Cardiac muscle cell (in vitro differentiated cells and primary cell): ENCODE data around the gene PRICKLE2. TPM values are rescaled to one million over a fixed set of nuclear protein-coding genes. Genes with fewer than 3 reads are reported as not detected.

Experiments
- DNase-seq, 2 donors: peaks; one replicate each; pipeline versions ENCODE4 v3.0.0 to v3.0.0-alpha.2; 2010 to 2017; ENCODE audit warnings: low read depth in 1 of 2, low spot score in 1 of 2
- H3K27ac ChIP-seq: fragments of 200-600 bp; sonication (generic); 2 replicates; pipeline ENCODE4 v1.5.1; 2016
- H3K27me3 ChIP-seq: fragments of 200-600 bp; sonication (generic); 2 replicates; pipeline ENCODE4 v1.6.0; 2016; ENCODE audit warnings: control low read depth
- H3K36me3 ChIP-seq: fragments of 200-600 bp; sonication (generic); 2 replicates; pipeline ENCODE4 v1.5.1; 2016; ENCODE audit warnings: control low read depth
- H3K4me1 ChIP-seq: fragments of 200-600 bp; sonication (generic); 2 replicates; pipeline ENCODE4 v1.8.1; 2017; ENCODE audit warnings: low read depth, mild to moderate bottlenecking, mixed run types
- H3K4me3 ChIP-seq: fragments of 200-600 bp; sonication (generic); 2 replicates; pipeline ENCODE4 v1.5.1; 2016; ENCODE audit warnings: mild to moderate bottlenecking
- H3K9me3 ChIP-seq: fragments of 200-600 bp; sonication (generic); 2 replicates; pipeline ENCODE4 v1.5.1; 2017; ENCODE audit warnings: low read depth, mild to moderate bottlenecking, control low read depth
- polyA plus RNA-seq: library from polyadenylated mRNA; unstranded; fragments of >200 nt; fragmentation: Nextera tagmentation; extraction: Ambion mirVana; gene quantifications from 2 replicates; pipeline ENCODE4 v1.2.1, GENCODE V29; 2016
- total RNA-seq: library from RNA; depleted of rRNA; stranded (reverse); fragments of >200 nt; gene quantifications from 2 replicates; pipeline ENCODE4 v1.2.3, GENCODE V29; 2016
- TF ChIP-seq, protein P1 (sequence below): IDR thresholded peaks from 2 replicates; pipeline ENCODE4 v1.5.1; 2012; ENCODE audit warnings: low read depth, mild to moderate bottlenecking, low read length

PRICKLE2 gene
- total and polyA plus RNA-seq, 2 experiments from 2014 or later: 4.3 to 11.7 TPM

DNA sequence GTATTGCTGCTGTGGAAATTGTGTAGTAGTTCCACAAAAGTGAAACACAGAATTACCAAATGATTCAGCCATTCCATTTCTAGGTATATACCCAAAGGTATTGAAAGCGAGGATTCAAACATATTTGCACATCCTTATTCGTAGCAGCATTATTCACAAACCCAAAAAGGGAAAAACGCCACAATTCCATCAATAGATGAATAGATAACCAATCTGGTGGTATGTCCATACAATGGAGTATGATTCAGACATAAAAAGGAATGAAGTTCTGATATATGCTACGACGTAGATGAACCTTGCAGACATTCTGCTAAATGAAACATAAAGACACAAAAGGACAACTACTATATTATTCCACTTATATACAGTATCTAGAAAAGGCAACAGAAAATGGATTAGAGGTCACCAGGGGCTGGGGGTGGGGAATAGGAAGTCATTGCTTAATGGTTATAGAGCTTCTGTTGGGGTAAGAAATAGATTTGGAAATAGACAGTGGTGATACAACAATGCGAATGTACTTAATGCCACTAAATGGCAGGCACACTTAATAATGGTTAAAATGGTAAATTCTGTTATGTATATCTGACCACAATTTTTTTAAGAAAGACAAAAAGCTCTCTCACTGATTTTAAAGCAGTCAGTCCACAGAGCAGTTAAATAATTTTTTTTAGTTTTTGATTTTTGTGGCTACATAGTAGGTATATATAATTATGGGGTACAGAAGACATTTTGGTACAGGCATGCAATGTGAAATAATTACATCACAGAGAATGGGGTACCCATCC is 150.2 kb downstream of the PRICKLE2 start:
- no peak for DNase-seq
- Histone ChIP-seq H3K9me3 (no peaks in the 10 kb centered on the region), H3K36me3 (no peaks in the 10 kb centered on the region), H3K4me3 (no peak overlapping the region), H3K27me3 (no peaks in the 10 kb centered on the region), H3K4me1 (no peaks in the 10 kb centered on the region), H3K27ac (no peak overlapping the region)
- TF ChIP-seq, protein P1, sequence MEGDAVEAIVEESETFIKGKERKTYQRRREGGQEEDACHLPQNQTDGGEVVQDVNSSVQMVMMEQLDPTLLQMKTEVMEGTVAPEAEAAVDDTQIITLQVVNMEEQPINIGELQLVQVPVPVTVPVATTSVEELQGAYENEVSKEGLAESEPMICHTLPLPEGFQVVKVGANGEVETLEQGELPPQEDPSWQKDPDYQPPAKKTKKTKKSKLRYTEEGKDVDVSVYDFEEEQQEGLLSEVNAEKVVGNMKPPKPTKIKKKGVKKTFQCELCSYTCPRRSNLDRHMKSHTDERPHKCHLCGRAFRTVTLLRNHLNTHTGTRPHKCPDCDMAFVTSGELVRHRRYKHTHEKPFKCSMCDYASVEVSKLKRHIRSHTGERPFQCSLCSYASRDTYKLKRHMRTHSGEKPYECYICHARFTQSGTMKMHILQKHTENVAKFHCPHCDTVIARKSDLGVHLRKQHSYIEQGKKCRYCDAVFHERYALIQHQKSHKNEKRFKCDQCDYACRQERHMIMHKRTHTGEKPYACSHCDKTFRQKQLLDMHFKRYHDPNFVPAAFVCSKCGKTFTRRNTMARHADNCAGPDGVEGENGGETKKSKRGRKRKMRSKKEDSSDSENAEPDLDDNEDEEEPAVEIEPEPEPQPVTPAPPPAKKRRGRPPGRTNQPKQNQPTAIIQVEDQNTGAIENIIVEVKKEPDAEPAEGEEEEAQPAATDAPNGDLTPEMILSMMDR: no peak

DNA sequence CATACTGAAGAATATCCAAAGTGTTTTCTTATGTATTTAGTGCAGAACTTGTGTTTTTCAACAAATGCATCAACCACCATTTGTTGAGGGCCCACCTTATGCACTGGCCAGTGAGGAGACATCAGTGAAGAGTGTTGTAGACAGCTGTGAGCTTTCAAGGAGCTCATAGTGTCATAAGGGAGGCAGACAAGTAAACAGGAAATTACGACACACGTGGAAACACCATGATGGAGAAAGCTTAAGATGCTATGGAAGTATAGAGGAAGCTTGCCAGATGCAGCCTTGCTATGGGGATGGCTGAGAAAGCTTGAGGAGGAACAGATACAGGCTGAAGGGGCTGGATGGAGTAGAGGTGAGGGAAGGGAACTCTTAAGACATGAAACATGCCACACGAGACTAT is 151.2 kb downstream of the PRICKLE2 start:
- no peaks in the 10 kb centered on the region for H3K9me3 ChIP-seq
- TF ChIP-seq, protein P1: no peak
- DNase-seq: peak in 1 of 2 donors; percentile 77
- H3K27me3 ChIP-seq: no peaks in the 10 kb centered on the region
- H3K27ac ChIP-seq: no peak overlapping the region
- no peaks in the 10 kb centered on the region for H3K4me1 ChIP-seq
- no peaks in the 10 kb centered on the region for H3K36me3 ChIP-seq
- no peak overlapping the region for H3K4me3 ChIP-seq

DNA sequence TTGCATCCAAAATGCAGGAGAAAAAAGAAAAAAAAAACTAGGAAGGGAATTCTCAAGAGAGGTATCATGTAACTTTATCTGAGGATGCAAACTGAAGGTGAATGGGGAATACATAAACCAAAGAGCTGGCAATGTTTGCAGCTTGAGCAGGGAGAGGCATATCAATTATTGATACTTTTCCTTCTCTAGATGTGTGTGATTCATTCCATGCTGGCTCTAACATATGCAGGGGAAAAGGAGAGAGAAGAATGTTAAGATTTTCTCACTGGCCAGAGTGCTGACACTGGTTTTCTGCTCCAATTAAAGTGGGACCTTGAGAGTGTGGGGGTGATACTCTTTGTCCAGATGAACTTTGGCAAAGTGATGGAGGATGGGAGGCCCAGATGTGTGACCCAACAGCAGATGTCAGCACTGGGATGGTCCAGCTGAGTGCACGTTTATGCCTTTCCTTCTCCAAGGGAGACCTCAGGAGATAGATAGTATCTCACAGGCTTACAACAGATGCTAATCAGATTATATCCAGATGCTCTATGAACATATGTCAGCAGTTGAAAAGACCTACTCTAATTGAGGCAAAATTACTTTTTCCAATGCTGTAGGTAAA is 152.0 kb downstream of the PRICKLE2 start:
- Histone ChIP-seq H3K27me3 (no peaks in the 10 kb centered on the region), H3K4me1 (no peaks in the 10 kb centered on the region), H3K36me3 (no peaks in the 10 kb centered on the region), H3K9me3 (no peaks in the 10 kb centered on the region), H3K4me3 (no peak overlapping the region), H3K27ac (no peak overlapping the region)
- DNase-seq: peak in 1 of 2 donors; percentile 27
- TF ChIP-seq, protein P1: no peak

DNA sequence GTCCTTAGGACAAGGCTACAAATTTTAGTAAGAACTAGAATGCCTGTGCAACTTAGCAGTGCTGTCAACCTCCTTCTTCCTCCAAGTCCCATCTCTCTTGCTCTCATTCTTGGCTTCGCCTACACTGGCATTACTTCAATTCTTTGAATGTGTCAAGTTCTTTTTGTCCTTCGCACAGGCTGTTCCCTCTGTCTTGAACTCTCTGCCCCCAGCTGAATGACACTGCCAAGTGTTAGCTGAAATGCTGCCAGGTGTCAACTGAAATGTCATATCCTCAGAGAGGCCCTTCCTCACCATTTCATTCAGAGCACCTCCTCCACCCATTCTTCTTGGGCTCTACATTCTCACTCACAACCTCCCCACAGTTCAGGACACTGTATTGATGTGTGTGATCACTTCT is 153.1 kb downstream of the PRICKLE2 start:
- H3K27me3 ChIP-seq: no peaks in the 10 kb centered on the region
- no peaks in the 10 kb centered on the region for H3K4me1 ChIP-seq
- no peak overlapping the region for H3K27ac ChIP-seq
- H3K4me3 ChIP-seq: no peak overlapping the region
- no peaks in the 10 kb centered on the region for H3K9me3 ChIP-seq
- no peak for DNase-seq
- H3K36me3 ChIP-seq: no peaks in the 10 kb centered on the region
- TF ChIP-seq, protein P1: no peak

DNA sequence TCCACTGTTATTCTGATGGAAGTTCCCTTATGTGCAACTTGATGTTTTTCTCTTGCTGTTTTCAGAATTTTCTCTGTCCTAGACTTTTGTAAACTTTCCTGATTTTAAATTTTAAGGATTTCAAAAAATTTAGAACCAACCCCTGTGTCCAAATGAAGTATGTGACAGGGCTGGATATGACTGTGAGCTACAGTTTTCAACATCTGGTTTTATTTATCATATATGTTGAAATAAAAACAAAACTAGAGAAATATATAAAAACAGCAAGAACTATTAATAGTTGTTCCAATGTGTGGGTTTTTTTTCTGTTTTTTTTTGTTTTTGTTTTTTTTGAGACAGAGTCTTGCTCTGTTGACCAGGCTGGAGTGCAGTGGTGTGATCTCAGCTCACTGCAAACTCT is 154.6 kb downstream of the PRICKLE2 start:
- H3K27ac ChIP-seq: no peak overlapping the region
- no peaks in the 10 kb centered on the region for H3K27me3 ChIP-seq
- TF ChIP-seq, protein P1: no peak
- H3K9me3 ChIP-seq: no peaks in the 10 kb centered on the region
- H3K4me1 ChIP-seq: no peaks in the 10 kb centered on the region
- no peak overlapping the region for H3K4me3 ChIP-seq
- DNase-seq: no peak
- no peaks in the 10 kb centered on the region for H3K36me3 ChIP-seq
